HG02642 (cell line): ENCODE measurements around the gene GHITM.
"Not testable (repeated sequence)": the region's sequence is repeated elsewhere in the genome, so short reads cannot be mapped to it uniquely, and the experiment has no call there.

Experiments
- ATAC-seq: cut with Tn5 transposase; IDR thresholded peaks from one replicate; pipeline ENCODE4 v1.9.1; 2021; ENCODE audit warnings: mild to moderate bottlenecking; ENCODE audit not compliant: unreplicated experiment, poor library complexity

The GHITM gene

GRCh38 chr10:84139126-84140035 is at the start of gene GHITM:
Gene GHITM, plus strand, starts transcription at chr10:84139509. Its CDS starts 1,992 bp downstream, at chr10:84141501.
- ATAC-seq, result peak; percentile 99

- no peak for ATAC-seq
Observed at GRCh38 chr10:84095811-84096497, 43.4 kb upstream of the GHITM start.

GRCh38 chr10:84097787-84098353 is 41.4 kb upstream of the GHITM start:
- no peak for ATAC-seq

GRCh38 chr10:84098667-84099066 is 40.6 kb upstream of the GHITM start:
- ATAC-seq, result no peak

- ATAC-seq, result no peak
Observed at GRCh38 chr10:84101042-84101441, 38.3 kb upstream of the GHITM start.

- ATAC-seq, result no peak
Observed at GRCh38 chr10:84108797-84109196, 30.5 kb upstream of the GHITM start.

GRCh38 chr10:84109772-84110171 is 29.5 kb upstream of the GHITM start:
- ATAC-seq, result not testable (repeated sequence)

GRCh38 chr10:84113468-84113867 is 25.8 kb upstream of the GHITM start:
- ATAC-seq, result not testable (repeated sequence)

GRCh38 chr10:84114088-84114667 is 25.1 kb upstream of the GHITM start:
- no peak for ATAC-seq

- not testable (repeated sequence) for ATAC-seq
Observed at GRCh38 chr10:84117204-84117603, 22.1 kb upstream of the GHITM start.

- no peak for ATAC-seq
Observed at GRCh38 chr10:84117686-84118394, 21.5 kb upstream of the GHITM start.

GRCh38 chr10:84118395-84119006 is 20.8 kb upstream of the GHITM start:
- no peak for ATAC-seq

GRCh38 chr10:84123362-84123761 is 15.9 kb upstream of the GHITM start:
- ATAC-seq, result no peak

GRCh38 chr10:84125910-84126784 is 13.2 kb upstream of the GHITM start:
- not testable (repeated sequence) for ATAC-seq

GRCh38 chr10:84126785-84127167 is 12.5 kb upstream of the GHITM start:
- ATAC-seq, result no peak

- ATAC-seq, result no peak
Observed at GRCh38 chr10:84135836-84136235, 3.5 kb upstream of the GHITM start.

- no peak for ATAC-seq
Observed at GRCh38 chr10:84137811-84138210, 1.5 kb upstream of the GHITM start.

GRCh38 chr10:84138478-84139125 is 707 bp upstream of the GHITM start:
- no peak for ATAC-seq
